HepG2 (cell line): ENCODE measurements around the gene CPLX1. TPM values are rescaled to one million over a fixed set of nuclear protein-coding genes. Genes with fewer than 3 reads are reported as not detected.

Source experiments
- ATAC-seq: fragments of 200-7000 bp; cut with Tn5 transposase; 3 replicates; pipeline ENCODE4 v1.9.1; 2020; ENCODE audit warnings: mild to moderate bottlenecking, moderate library complexity
- BruUV-seq: library from RNA; stranded (reverse); fragments of 400-500 nt; replicated peaks from 2 replicates; lab custom pipeline; 2021; lab: Mats Ljungman, UMichigan
- CTCF ChIA-PET: fragments of 300-600 bp; formaldehyde crosslinking; extraction: SDS; loops from one replicate; lab custom pipeline; 2021; ENCODE audit warnings: low total read pairs, inconsistent platforms, low intra/inter-chr PET ratio; lab: Yijun Ruan, JAX
- POLR2A ChIA-PET: fragments of 350-600 bp; sonication (Branson Sonifier 250); formaldehyde crosslinking; loops from one replicate; lab custom pipeline; 2020; ENCODE audit warnings: antibody characterized with exemption, inconsistent platforms; lab: Yijun Ruan, JAX
- DNase-seq: peaks from one replicate; pipeline ENCODE4 v3.0.0-alpha.2; 2015; ENCODE audit warnings: low spot score
- FAIRE-seq: peaks from 3 replicates; lab custom pipeline; 2011; peaks lifted over from hg19 to GRCh38; lab: Jason Lieb, UNC
- H2AFZ ChIP-seq: one replicate; pipeline ENCODE4 v1.6.1; 2011; ENCODE audit warnings: low read length, inconsistent platforms
- H3K27ac ChIP-seq: fragments of 300-600 bp; 3 replicates; pipeline ENCODE4 v1.8.0; 2011; ENCODE audit warnings: mixed run types, mild to moderate bottlenecking, mixed read lengths, low read length, inconsistent platforms; ENCODE audit not compliant: insufficient read depth; ENCODE audit errors: extremely low read length
- H3K27me3 ChIP-seq, 2 experiments: fragments of 200-600 bp in 1 of 2; 2 replicates in 1 of 2; 3 replicates in 1 of 2; pipeline versions ENCODE4 v1.6.0 to v1.8.0; 2011; ENCODE audit warnings: low read length in 2 of 2, mild to moderate bottlenecking in 2 of 2, moderate library complexity in 2 of 2, inconsistent platforms in 1 of 2; ENCODE audit not compliant: insufficient read depth in 2 of 2, control insufficient read depth in 1 of 2
- H3K36me3 ChIP-seq, 2 experiments: fragments of 200-600 bp in 1 of 2; replicated peaks in 1 of 2; 2 replicates in 1 of 2; 3 replicates in 1 of 2; pipeline versions ENCODE4 v1.5.1 to v1.8.0; 2011; ENCODE audit warnings: low read length in 2 of 2, inconsistent platforms in 1 of 2; ENCODE audit not compliant: insufficient read depth in 2 of 2, control insufficient read depth in 1 of 2
- H3K4me1 ChIP-seq: 2 replicates; pipeline ENCODE4 v1.5.1; 2012; ENCODE audit warnings: low read length, inconsistent platforms; ENCODE audit not compliant: insufficient read depth
- H3K4me2 ChIP-seq: 2 replicates; pipeline ENCODE4 v1.6.0; 2011; ENCODE audit warnings: low read depth, low read length, inconsistent platforms
- H3K4me3 ChIP-seq, 3 experiments: fragments of 200-600 bp in 1 of 3; sonication (generic), shearing (Covaris generic) in 1 of 3; replicated peaks in 1 of 3; 2 replicates each; pipeline ENCODE4 v1.5.1; 2011 to 2016; ENCODE audit warnings: low read length in 3 of 3, inconsistent platforms in 2 of 3, low read depth in 2 of 3, mild to moderate bottlenecking in 2 of 3, control low read depth in 1 of 3, mixed read lengths in 1 of 3; ENCODE audit not compliant: insufficient read depth in 1 of 3
- H3K79me2 ChIP-seq: one replicate; pipeline ENCODE4 v1.6.1; 2011; ENCODE audit warnings: low read length, inconsistent platforms; ENCODE audit not compliant: insufficient read depth
- H3K9ac ChIP-seq: 2 replicates; pipeline ENCODE4 v1.6.0; 2011; ENCODE audit warnings: mild to moderate bottlenecking, low read depth, low read length, inconsistent platforms; ENCODE audit not compliant: insufficient read depth
- H3K9me3 ChIP-seq: 2 replicates; pipeline ENCODE4 v1.5.1; 2012; ENCODE audit warnings: mild to moderate bottlenecking, low read length
- H4K20me1 ChIP-seq: 2 replicates; pipeline ENCODE4 v1.6.0; 2011; ENCODE audit warnings: inconsistent platforms, mild to moderate bottlenecking, low read length, moderate library complexity; ENCODE audit not compliant: insufficient read depth
- HBP1 ChIP-seq: IDR thresholded peaks from 2 replicates; pipeline ENCODE4 v1.6.1; 2016; ENCODE audit warnings: low read depth, control low read depth
- HIC2 ChIP-seq: sonication (generic); formaldehyde crosslinking; IDR thresholded peaks from 2 replicates; pipeline ENCODE4 v1.9.0; 2022; ENCODE audit warnings: low read depth, missing genetic modification reagents
- RBM22 ChIP-seq: fragments of 200-400 bp; formaldehyde crosslinking; optimal IDR thresholded peaks from 2 replicates; pipeline ENCODE3; 2017; ENCODE audit warnings: mild to moderate bottlenecking, low read length, moderate library complexity
- SMARCE1 ChIP-seq: fragments of 450-650 bp; IDR thresholded peaks from 2 replicates; pipeline ENCODE4 v1.6.1; 2017; ENCODE audit warnings: borderline replicate concordance
- TEAD2 ChIP-seq: sonication (generic); formaldehyde crosslinking; IDR thresholded peaks from 2 replicates; pipeline ENCODE4 v1.9.0; 2021; ENCODE audit warnings: missing genetic modification reagents
- U2AF1 ChIP-seq: fragments of 200-400 bp; formaldehyde crosslinking; optimal IDR thresholded peaks from 2 replicates; pipeline ENCODE3; 2017; ENCODE audit warnings: mild to moderate bottlenecking, low read depth, low read length
- ZNF615 ChIP-seq: sonication (generic); formaldehyde crosslinking; IDR thresholded peaks from 2 replicates; pipeline ENCODE4 v1.5.0; 2020; ENCODE audit warnings: mild to moderate bottlenecking, missing genetic modification reagents, borderline replicate concordance
- WGBS: methylation state at CpG from one replicate; pipeline ENCODE4 v1.1.6; 2017; ENCODE audit warnings: low lambda C conversion rate; 5-methylcytosine and 5-hydroxymethylcytosine counted together
- in situ Hi-C: cut with HindIII; loops from 2 replicates; pipeline ENCODE4 v1.10.0; 2017; ENCODE audit warnings: low pct_unique_long_range_greater_than_20kb; ENCODE audit not compliant: extremely low pct_ligation_motif_present
- intact Hi-C: fragments of 100-400 bp; cut with micrococcal nuclease; formaldehyde crosslinking; loops from one replicate; pipeline ENCODE4 v1.10.0; 2022; ENCODE audit not compliant: unreplicated experiment
- polyA plus RNA-seq, 8 experiments: library from polyadenylated mRNA; depleted of rRNA in 3 of 8; stranded (reverse) in 7 of 8; unstranded in 1 of 8; fragments of >200 nt; fragmentation: Illumina TruSeq in 4 of 8; extraction: Trizol in 4 of 8; gene quantifications; 2 replicates each; pipeline versions ENCODE4 v1.2.1 to v1.2.3, GENCODE V29; 2011 to 2016; ENCODE audit warnings: low read depth in 4 of 8, missing spikeins in 1 of 8, mixed read lengths in 1 of 8; ENCODE audit not compliant: insufficient read depth in 1 of 8
- total RNA-seq, 5 experiments: library from RNA; depleted of rRNA; stranded (reverse); fragments of >200 nt; fragmentation: Illumina TruSeq; extraction: Trizol; gene quantifications; 2 replicates each; pipeline ENCODE4 v1.2.3, GENCODE V29; 2016; ENCODE audit warnings: low read depth in 1 of 5

The CPLX1 gene
- total and polyA plus RNA-seq, 2 of the 13 experiments (the other 11 are each of a cell fraction or from before 2014, with no cell fraction given), result 0.18 TPM

GRCh38 chr4:739569-739968 is 86.4 kb downstream of the CPLX1 start:
- FAIRE-seq, result no peak
- H4K20me1 ChIP-seq, result peaks cover 15% of the 10 kb centered on the region; the same call in 1 of the 2 replicates
- no peaks in the 10 kb centered on the region for H3K79me2 ChIP-seq
- no peak overlapping the region for H3K4me2 ChIP-seq
- H3K9ac ChIP-seq, result no peak overlapping the region
- no peak for ATAC-seq
- H2AFZ ChIP-seq, result no peak overlapping the region
- BruUV-seq, result no TSS peak
- in situ Hi-C loops, result no loop called here
- no peak overlapping the region for H3K27ac ChIP-seq
- TF ChIP-seq HBP1 (CRISPR knock-in tag) (no peak), ZNF615 (CRISPR knock-in tag) (no peak), TEAD2 (CRISPR knock-in tag) (no peak), HIC2 (CRISPR knock-in tag) (no peak), RBM22 (peak; percentile 51), U2AF1 (no peak), SMARCE1 (no peak)
- DNase-seq, result no peak
- no peaks in the 10 kb centered on the region for H3K9me3 ChIP-seq
- H3K36me3 ChIP-seq, result peaks cover 14 to 32% of the 10 kb centered on the region in 2 experiments; a peak in 4 of 5 replicates
- POLR2A ChIA-PET, result no interaction called here
- no peaks in the 10 kb centered on the region for H3K27me3 ChIP-seq
- no peak overlapping the region for H3K4me3 ChIP-seq
- 98% methylated on average over 22 of the region's 22 CpGs for WGBS
- H3K4me1 ChIP-seq, result no peaks in the 10 kb centered on the region
- intact Hi-C loops, result no loop called here
- CTCF ChIA-PET, result no interaction called here
